HEK293 (cell line): ENCODE results near the gene C1orf74.

Experiments used
- CTCF ChIA-PET: fragments of 350-600 bp; formaldehyde crosslinking; extraction: SDS; loops from one replicate; lab custom pipeline; 2021; ENCODE audit warnings: antibody characterized with exemption; lab: Yijun Ruan, JAX
- POLR2A ChIA-PET: fragments of 300-600 bp; formaldehyde crosslinking; extraction: SDS; loops from one replicate; lab custom pipeline; 2020; ENCODE audit warnings: antibody characterized with exemption, inconsistent platforms; lab: Yijun Ruan, JAX
- H3K27ac ChIP-seq: fragments of 200-500 bp; sonication (Bioruptor generic); 2 replicates; pipeline ENCODE4 v1.5.1; 2014; ENCODE audit warnings: low read depth, low read length, control low read depth, inconsistent platforms; ENCODE audit errors: extremely low read depth
- H3K36me3 ChIP-seq, 2 experiments: fragments of 200-500 bp in 1 of 2; sonication (Bioruptor generic) in 1 of 2; 1 replicate in 1 of 2; 2 replicates in 1 of 2; pipeline ENCODE4 v1.5.1; 2014 to 2017; ENCODE audit warnings: inconsistent platforms in 2 of 2, low read length in 2 of 2; ENCODE audit not compliant: control insufficient read depth in 2 of 2, insufficient read depth in 1 of 2
- H3K4me1 ChIP-seq: fragments of 200-500 bp; sonication (Bioruptor generic); 2 replicates; pipeline ENCODE4 v1.5.1; 2014; ENCODE audit warnings: mild to moderate bottlenecking, low read length, inconsistent platforms; ENCODE audit not compliant: control insufficient read depth, insufficient read depth
- H3K4me3 ChIP-seq: 2 replicates; pipeline ENCODE4 v1.5.1; 2011; ENCODE audit warnings: low read depth, mild to moderate bottlenecking, control low read depth, low read length, moderate library complexity
- H3K9me3 ChIP-seq: fragments of 200-500 bp; sonication (Bioruptor generic); 2 replicates; pipeline ENCODE4 v1.5.1; 2014; ENCODE audit warnings: low read depth, low read length, inconsistent platforms; ENCODE audit not compliant: control insufficient read depth, insufficient read depth
- GFI1B ChIP-seq: fragments of 450-650 bp; formaldehyde crosslinking; IDR thresholded peaks from 2 replicates; pipeline ENCODE4 v1.5.1; 2016; ENCODE audit warnings: missing biosample characterization, missing genetic modification characterization
- PRDM6 ChIP-seq: fragments of 450-650 bp; formaldehyde crosslinking; IDR thresholded peaks from 2 replicates; pipeline ENCODE4 v1.5.1; 2017; ENCODE audit warnings: missing biosample characterization, missing genetic modification characterization
- ZBTB6 ChIP-seq: fragments of 450-650 bp; formaldehyde crosslinking; IDR thresholded peaks from 2 replicates; pipeline ENCODE4 v1.5.1; 2017; ENCODE audit warnings: missing biosample characterization, missing genetic modification characterization
- ZNF18 ChIP-seq: fragments of 450-650 bp; formaldehyde crosslinking; IDR thresholded peaks from 2 replicates; pipeline ENCODE4 v1.5.1; 2016; ENCODE audit warnings: missing biosample characterization, missing genetic modification characterization
- ZNF211 ChIP-seq: fragments of 450-650 bp; formaldehyde crosslinking; IDR thresholded peaks from 2 replicates; pipeline ENCODE4 v1.5.1; 2016; ENCODE audit warnings: low read depth, missing biosample characterization, missing genetic modification characterization
- ZNF335 ChIP-seq: fragments of 450-650 bp; formaldehyde crosslinking; conservative IDR thresholded peaks from 2 replicates; pipeline ENCODE4 v1.5.1; 2016; ENCODE audit warnings: missing biosample characterization, missing genetic modification characterization
- ZNF488 ChIP-seq: fragments of 450-650 bp; formaldehyde crosslinking; IDR thresholded peaks from 2 replicates; pipeline ENCODE4 v1.5.1; 2016; ENCODE audit warnings: missing biosample characterization, missing genetic modification characterization
- ZNF555 ChIP-seq: fragments of 450-650 bp; formaldehyde crosslinking; conservative IDR thresholded peaks from 2 replicates; pipeline ENCODE4 v1.5.1; 2017; ENCODE audit warnings: missing biosample characterization, mild to moderate bottlenecking, missing genetic modification characterization, inconsistent platforms
- ZNF558 ChIP-seq: fragments of 450-650 bp; formaldehyde crosslinking; IDR thresholded peaks from 2 replicates; pipeline ENCODE4 v1.5.1; 2016; ENCODE audit warnings: missing biosample characterization, missing genetic modification characterization
- ZNF596 ChIP-seq: fragments of 450-650 bp; IDR thresholded peaks from 2 replicates; pipeline ENCODE4 v1.5.0; 2018; ENCODE audit warnings: missing biosample characterization, mild to moderate bottlenecking, missing genetic modification characterization, moderate library complexity
- ZNF600 ChIP-seq: fragments of 450-650 bp; formaldehyde crosslinking; IDR thresholded peaks from 2 replicates; pipeline ENCODE4 v1.5.1; 2016; ENCODE audit warnings: missing biosample characterization, missing genetic modification characterization
- ZNF654 ChIP-seq: fragments of 450-650 bp; formaldehyde crosslinking; IDR thresholded peaks from 2 replicates; pipeline ENCODE4 v1.5.1; 2016; ENCODE audit warnings: low read depth, missing biosample characterization, missing genetic modification characterization
- ZNF670 ChIP-seq: fragments of 450-650 bp; formaldehyde crosslinking; IDR thresholded peaks from 2 replicates; pipeline ENCODE4 v1.5.1; 2016; ENCODE audit warnings: missing biosample characterization, missing genetic modification characterization, low read depth
- ZNF677 ChIP-seq: fragments of 450-650 bp; IDR thresholded peaks from 2 replicates; pipeline ENCODE4 v1.5.0; 2018; ENCODE audit warnings: missing biosample characterization, mild to moderate bottlenecking, missing genetic modification characterization, moderate library complexity
- ZNF701 ChIP-seq: fragments of 450-650 bp; formaldehyde crosslinking; IDR thresholded peaks from 2 replicates; pipeline ENCODE4 v1.5.1; 2016; ENCODE audit warnings: missing biosample characterization, missing genetic modification characterization
- ZNF843 ChIP-seq: fragments of 450-650 bp; formaldehyde crosslinking; IDR thresholded peaks from 2 replicates; pipeline ENCODE4 v1.5.1; 2016; ENCODE audit warnings: missing biosample characterization, missing genetic modification characterization
- TF ChIP-seq, protein P1 (sequence below): fragments of 450-650 bp; formaldehyde crosslinking; IDR thresholded peaks from 2 replicates; pipeline ENCODE4 v1.5.1; 2016; ENCODE audit warnings: missing biosample characterization, missing genetic modification characterization, low read depth
- TF ChIP-seq, protein P2 (sequence below): fragments of 450-650 bp; formaldehyde crosslinking; IDR thresholded peaks from 2 replicates; pipeline ENCODE4 v1.5.0; 2017; ENCODE audit warnings: missing biosample characterization, missing genetic modification characterization, borderline replicate concordance
- TF ChIP-seq, protein P3 (sequence below): fragments of 450-650 bp; formaldehyde crosslinking; IDR thresholded peaks from 2 replicates; pipeline ENCODE4; 2016; ENCODE audit warnings: missing biosample characterization, missing genetic modification characterization
- TF ChIP-seq, protein P4 (sequence below): fragments of 450-650 bp; formaldehyde crosslinking; IDR thresholded peaks from 2 replicates; pipeline ENCODE4 v1.5.1; 2016; ENCODE audit warnings: missing biosample characterization, missing genetic modification characterization

Gene C1orf74

DNA sequence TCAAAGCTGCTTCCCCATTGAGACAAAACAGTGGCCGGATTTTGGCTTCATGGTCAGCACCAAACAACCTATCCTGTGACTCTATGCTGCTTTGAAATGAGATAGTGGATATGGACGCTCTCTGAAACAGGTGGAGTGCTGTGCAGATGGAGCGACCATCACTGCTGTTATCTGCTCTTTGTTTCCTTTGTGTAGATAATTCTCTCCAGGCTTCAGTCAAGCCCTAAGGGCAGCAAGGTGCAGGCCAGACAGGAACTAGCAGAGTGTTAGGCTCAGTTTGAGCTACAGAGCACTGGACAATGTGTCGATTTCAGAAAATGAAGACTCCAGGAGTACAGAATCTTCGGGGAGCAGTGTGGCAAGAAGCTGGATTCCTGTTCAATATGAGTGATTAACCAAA lies 26.4 kb upstream of the C1orf74 start:
- H3K4me1 ChIP-seq = peaks cover 9% of the 10 kb centered on the region
- no peak for TF ChIP-seq ZNF843 (tag by site-specific recombination)
- TF ChIP-seq ZNF18 (tag by site-specific recombination) = no peak
- TF ChIP-seq, protein P1, sequence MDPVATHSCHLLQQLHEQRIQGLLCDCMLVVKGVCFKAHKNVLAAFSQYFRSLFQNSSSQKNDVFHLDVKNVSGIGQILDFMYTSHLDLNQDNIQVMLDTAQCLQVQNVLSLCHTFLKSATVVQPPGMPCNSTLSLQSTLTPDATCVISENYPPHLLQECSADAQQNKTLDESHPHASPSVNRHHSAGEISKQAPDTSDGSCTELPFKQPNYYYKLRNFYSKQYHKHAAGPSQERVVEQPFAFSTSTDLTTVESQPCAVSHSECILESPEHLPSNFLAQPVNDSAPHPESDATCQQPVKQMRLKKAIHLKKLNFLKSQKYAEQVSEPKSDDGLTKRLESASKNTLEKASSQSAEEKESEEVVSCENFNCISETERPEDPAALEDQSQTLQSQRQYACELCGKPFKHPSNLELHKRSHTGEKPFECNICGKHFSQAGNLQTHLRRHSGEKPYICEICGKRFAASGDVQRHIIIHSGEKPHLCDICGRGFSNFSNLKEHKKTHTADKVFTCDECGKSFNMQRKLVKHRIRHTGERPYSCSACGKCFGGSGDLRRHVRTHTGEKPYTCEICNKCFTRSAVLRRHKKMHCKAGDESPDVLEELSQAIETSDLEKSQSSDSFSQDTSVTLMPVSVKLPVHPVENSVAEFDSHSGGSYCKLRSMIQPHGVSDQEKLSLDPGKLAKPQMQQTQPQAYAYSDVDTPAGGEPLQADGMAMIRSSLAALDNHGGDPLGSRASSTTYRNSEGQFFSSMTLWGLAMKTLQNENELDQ (tag by site-specific recombination) = no peak
- no peak for TF ChIP-seq ZNF654 (tag by site-specific recombination)
- TF ChIP-seq ZNF596 (tag by site-specific recombination) = no peak
- TF ChIP-seq PRDM6 = no peak
- TF ChIP-seq ZNF600 (tag by site-specific recombination) = no peak
- TF ChIP-seq ZNF677 = no peak
- TF ChIP-seq ZNF701 = no peak
- no peak for TF ChIP-seq ZNF558 (tag by site-specific recombination)
- no peak for TF ChIP-seq ZNF211
- TF ChIP-seq ZBTB6 (tag by site-specific recombination) = no peak
- TF ChIP-seq, protein P2, sequence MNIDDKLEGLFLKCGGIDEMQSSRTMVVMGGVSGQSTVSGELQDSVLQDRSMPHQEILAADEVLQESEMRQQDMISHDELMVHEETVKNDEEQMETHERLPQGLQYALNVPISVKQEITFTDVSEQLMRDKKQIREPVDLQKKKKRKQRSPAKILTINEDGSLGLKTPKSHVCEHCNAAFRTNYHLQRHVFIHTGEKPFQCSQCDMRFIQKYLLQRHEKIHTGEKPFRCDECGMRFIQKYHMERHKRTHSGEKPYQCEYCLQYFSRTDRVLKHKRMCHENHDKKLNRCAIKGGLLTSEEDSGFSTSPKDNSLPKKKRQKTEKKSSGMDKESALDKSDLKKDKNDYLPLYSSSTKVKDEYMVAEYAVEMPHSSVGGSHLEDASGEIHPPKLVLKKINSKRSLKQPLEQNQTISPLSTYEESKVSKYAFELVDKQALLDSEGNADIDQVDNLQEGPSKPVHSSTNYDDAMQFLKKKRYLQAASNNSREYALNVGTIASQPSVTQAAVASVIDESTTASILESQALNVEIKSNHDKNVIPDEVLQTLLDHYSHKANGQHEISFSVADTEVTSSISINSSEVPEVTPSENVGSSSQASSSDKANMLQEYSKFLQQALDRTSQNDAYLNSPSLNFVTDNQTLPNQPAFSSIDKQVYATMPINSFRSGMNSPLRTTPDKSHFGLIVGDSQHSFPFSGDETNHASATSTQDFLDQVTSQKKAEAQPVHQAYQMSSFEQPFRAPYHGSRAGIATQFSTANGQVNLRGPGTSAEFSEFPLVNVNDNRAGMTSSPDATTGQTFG (tag by site-specific recombination) = no peak
- no peak for TF ChIP-seq ZNF670
- TF ChIP-seq ZNF555 (tag by site-specific recombination) = no peak
- no peak for TF ChIP-seq GFI1B (tag by site-specific recombination)
- TF ChIP-seq ZNF335 (tag by site-specific recombination) = no peak
- TF ChIP-seq, protein P3, sequence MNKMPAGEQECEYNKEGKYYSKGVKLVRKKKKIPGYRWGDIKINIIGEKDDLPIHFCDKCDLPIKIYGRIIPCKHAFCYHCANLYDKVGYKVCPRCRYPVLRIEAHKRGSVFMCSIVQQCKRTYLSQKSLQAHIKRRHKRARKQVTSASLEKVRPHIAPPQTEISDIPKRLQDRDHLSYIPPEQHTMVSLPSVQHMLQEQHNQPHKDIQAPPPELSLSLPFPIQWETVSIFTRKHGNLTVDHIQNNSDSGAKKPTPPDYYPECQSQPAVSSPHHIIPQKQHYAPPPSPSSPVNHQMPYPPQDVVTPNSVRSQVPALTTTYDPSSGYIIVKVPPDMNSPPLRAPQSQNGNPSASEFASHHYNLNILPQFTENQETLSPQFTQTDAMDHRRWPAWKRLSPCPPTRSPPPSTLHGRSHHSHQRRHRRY (tag by site-specific recombination) = no peak
- TF ChIP-seq, protein P4, sequence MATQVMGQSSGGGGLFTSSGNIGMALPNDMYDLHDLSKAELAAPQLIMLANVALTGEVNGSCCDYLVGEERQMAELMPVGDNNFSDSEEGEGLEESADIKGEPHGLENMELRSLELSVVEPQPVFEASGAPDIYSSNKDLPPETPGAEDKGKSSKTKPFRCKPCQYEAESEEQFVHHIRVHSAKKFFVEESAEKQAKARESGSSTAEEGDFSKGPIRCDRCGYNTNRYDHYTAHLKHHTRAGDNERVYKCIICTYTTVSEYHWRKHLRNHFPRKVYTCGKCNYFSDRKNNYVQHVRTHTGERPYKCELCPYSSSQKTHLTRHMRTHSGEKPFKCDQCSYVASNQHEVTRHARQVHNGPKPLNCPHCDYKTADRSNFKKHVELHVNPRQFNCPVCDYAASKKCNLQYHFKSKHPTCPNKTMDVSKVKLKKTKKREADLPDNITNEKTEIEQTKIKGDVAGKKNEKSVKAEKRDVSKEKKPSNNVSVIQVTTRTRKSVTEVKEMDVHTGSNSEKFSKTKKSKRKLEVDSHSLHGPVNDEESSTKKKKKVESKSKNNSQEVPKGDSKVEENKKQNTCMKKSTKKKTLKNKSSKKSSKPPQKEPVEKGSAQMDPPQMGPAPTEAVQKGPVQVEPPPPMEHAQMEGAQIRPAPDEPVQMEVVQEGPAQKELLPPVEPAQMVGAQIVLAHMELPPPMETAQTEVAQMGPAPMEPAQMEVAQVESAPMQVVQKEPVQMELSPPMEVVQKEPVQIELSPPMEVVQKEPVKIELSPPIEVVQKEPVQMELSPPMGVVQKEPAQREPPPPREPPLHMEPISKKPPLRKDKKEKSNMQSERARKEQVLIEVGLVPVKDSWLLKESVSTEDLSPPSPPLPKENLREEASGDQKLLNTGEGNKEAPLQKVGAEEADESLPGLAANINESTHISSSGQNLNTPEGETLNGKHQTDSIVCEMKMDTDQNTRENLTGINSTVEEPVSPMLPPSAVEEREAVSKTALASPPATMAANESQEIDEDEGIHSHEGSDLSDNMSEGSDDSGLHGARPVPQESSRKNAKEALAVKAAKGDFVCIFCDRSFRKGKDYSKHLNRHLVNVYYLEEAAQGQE = no peak
- TF ChIP-seq ZNF488 (tag by site-specific recombination) = no peak
- no peaks in the 10 kb centered on the region for H3K9me3 ChIP-seq
- no peak overlapping the region for H3K4me3 ChIP-seq
- H3K36me3 ChIP-seq = no peaks in the 10 kb centered on the region
- CTCF ChIA-PET = interaction anchor here (7.5 kb wide), 1 partner anchor 13 kb away, joined by 111 read pairs; no protein-coding TSS in a partner anchor
- H3K27ac ChIP-seq = no peak overlapping the region
- POLR2A ChIA-PET = interaction anchor here (0.7 to 1.6 kb wide), 2 partner anchors 25 to 26 kb away, joined by 4 to 7 read pairs; partner anchors contain the start of gene C1orf74
